NCI-H146 treated with DMSO at 0.1 percent for 48 hours (cell line): ENCODE measurements around the gene GIMAP1.

Experiments
- DNase-seq: peaks from one replicate; lab custom pipeline; 2025; ENCODE audit not compliant: unreplicated experiment; lab: John Stamatoyannopoulos, UW

The GIMAP1 gene

DNA sequence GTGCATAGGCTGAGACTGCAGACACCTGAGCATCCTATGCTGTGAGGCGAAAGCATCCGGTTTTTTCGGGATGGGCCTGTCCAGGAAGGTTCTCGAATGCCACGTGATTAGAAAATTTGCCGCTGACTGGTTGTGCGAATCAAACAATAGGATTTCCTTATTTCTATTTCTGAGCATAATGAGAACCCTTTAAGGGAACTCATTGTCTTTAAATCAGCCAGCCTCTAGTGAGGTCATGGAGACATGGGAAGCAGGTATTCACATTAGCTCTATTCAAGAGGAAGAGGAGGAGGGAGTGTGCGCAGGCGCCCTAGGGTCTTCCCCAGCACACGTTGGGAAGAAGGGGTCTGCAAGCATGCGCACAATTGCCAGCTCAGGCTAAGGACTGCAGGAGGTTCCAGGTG lies 5.6 kb downstream of the GIMAP1 start:
- DNase-seq, result no peak

DNA sequence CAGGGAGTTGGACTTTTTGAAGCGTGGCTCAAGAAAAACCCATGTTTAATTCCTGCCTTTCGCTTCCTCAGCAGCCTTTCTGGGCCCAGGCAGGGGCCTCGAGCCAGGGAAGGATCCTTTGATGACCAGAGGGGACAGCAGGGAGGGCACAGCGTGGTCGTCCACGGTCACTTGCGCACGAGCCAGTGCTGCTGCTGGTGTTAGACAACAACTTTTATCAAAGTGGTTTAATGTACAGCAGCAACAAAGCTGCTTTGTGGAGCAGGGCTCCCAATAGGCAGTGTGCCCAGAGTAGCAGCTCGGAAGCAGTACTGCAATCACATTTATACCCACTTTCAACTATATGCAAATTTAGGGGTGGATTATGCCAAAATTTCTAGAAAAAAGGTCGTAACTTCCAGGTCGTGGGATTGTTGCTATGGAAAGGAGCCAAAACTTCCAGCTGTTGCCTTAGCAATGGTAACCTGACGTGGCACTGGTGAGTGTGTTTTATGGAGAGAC lies 6.1 kb downstream of the GIMAP1 start:
- no peak for DNase-seq

DNA sequence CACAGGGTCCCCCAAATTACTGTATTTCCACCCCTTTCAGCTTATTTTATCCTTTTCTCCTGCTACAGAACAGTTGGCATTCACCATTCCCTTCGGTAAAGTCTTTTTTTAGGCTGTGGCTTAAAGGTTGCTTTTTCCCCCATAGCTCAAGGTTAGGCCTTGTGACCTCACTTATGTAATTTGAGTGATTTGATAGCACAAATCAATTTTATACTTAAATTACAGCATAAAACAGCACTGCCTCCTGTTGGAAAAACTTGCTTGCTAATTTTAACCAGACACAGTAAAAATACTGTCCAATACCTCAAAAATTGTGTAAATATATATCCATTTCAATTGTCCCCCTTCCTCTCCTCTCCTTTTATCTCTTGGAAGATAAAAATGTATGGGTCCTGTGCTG lies 7.1 kb downstream of the GIMAP1 start:
- DNase-seq, result no peak

DNA sequence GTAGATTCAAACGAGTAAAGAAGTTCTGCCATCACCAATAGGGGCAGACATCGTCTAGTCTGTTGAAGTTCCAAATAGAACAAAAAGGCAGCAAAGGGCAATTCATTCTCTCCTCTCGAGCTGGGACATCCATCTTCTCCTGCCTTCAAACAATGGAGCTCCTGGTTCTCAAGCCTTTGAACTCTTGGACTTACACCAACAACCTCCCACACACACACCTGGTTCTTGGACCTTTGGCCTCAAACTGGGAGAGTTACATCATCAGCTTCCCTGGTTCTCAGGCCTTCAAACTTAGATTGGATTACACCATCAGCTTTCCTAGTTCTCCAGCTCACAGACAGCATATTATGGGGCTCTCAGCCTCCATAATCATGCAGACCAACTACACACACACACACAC lies 11.0 kb downstream of the GIMAP1 start:
- DNase-seq, result no peak

DNA sequence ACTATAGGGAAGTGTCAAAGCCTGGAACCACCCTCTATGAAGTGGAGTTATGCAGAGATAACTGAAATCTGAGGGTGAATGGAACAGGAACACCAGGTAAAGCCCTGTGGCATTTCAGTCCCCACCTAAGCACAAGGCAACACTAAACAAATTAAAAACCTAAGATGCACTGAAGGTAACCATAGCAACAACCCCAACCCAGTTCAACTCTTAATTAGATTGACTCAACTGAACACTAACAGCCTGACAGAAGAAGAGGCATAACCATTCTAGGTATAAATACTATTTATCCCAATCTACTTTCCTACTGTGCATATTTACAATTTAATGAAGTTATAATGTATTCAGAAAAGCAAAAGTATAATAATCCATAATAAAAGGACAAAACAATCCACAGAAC lies 11.6 kb downstream of the GIMAP1 start:
- DNase-seq, result no peak

DNA sequence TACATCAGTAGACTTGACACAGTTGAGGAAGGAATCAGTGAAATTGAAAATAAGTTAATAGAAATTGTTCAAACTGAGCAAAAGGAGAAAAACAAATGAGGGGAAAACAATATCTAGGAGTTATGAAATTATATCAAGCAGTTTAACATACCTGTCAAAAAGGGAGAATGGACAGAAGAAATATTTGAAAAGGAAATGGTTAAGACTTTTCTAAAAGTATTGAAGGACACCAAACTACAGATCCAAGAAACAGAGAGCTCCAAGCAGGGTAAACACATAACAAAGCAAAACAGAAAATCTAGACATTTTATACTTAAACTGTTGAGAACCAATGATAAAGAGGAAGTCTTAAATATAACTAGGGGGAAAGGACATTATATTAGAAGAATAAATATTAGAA lies 12.2 kb downstream of the GIMAP1 start:
- no peak for DNase-seq

DNA sequence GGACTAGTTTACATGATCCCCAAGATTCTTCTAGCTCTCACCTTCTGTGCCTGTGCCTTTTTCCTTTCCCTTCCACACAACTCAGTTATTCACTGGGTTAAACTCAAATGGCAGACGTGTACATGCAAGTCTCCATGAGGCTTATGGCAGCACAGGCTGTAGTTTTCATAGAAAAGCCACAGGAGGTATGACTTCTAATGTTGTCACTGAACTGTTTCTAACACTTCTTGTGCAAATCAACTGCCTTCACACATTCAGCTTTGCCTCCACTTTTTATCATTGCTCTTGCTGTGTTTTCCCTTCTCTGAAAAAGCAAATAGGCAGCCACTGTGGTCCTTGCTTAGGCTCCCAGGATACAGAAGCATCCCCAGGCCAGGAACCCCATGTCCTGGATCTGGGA lies 15.5 kb downstream of the GIMAP1 start:
- no peak for DNase-seq

DNA sequence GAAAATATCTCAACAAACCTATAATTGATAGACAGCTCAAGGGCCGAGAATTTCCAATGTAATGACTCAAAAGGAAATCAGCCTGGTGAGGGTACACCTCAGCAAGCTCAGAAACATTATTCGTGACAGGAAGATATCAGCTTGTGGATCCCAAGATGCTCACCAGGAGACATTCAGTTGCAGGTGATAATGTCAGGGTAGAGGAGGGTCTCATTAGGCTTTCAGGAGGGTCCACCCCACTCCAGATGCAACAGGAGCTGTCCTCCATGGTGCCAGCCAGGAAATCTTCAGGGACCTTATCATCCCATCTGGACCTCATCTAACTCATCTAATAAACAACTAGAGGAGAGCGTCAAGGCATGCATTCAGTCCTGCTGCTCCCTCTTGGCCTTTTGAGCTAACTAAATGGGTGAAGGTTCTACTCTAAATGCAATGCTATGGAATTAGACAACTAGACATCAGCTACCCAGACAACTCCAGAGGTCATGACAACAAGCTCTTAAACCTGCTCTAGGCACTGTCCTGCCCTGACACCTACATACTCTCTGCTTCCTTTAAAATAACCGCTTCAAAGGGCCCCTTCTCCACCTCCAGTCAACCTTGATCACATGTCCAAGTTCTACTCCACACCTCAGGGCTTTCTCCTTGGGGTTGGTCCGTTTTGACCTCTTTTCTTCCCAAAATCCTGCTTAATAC lies 16.5 kb downstream of the GIMAP1 start:
- no peak for DNase-seq

DNA sequence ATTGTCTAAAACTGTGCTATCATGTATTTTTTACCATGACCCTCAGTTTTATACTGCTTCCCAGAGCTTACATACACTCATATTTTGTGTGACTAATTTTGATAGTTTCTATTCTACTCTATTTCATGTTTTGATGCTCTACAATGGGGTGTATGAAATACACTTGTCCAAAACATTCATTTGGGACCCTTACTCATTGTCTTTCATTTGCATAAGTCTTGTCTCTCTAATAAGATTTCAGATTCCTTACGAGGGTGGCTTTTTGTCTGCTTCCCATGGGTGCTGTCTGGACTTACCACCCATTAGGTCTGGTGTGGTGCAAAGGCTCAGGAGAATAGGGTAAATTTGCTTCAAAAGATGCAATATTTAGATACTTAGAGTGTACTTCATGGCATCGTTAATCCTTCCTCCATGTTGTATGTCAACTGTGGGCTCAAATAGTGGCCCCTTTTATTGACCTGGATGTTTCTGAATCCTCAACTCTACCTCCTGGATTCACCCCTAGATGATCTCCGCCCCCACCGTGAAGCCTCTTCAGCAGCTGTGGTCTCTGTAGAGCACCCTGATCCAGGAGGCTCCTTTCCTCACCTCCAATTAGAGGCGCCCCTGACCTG lies 17.2 kb downstream of the GIMAP1 start:
- no peak for DNase-seq

DNA sequence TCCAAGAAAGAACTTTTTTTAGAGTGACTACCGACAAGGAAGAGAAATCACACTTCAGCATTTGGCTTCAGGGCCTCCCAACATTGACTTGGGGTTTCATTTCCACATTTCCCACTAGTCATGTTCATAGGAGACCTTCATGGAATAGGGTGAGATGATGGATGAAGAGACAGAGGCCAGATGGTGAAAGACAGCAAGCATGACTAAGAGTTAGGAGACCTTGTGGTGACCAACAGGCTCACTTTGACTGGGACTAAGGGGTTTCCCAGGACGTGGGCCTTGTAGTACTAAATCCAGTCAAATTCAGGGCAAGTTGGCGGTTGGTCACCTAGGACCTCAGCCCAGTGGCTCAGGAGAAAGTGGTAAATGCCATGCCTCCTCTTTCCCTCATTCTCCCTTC lies 17.8 kb downstream of the GIMAP1 start:
- no peak for DNase-seq

DNA sequence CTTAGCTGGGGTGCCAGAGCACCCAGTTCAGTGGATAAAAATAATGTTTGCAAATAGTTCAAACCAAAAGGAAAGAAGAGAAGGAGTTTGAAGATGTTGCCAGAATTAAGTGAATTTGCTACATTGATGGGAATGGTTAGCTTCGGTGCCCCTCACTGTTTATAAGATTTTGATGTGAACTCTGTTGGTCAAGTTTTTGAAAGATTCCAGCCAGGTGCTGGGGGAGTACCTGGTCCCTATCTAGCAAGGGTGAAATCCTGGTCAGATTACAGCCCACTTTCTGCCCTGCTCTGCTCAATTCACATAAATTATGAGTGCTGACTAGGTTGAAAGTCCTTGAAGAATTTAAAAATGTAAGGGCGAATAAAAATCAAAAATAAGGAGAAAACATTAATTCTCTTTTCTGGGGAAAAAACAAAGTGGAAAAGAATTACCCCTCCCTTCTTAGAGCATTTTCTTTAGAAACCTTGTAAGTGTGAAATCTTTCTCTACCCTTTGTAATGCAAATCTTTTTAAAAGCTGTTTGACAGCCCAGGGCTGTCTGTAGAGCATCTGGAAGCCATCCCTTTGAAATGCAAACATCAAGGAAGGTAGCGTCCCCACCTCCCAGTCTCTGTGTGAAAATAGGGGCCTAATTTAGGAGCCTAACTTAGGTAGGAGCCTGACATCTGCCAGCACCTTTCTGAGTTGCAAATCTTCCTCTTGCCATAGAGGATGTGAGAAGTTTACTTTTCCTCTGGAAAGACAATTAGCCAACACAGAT lies 19.4 kb downstream of the GIMAP1 start:
- DNase-seq, result no peak

DNA sequence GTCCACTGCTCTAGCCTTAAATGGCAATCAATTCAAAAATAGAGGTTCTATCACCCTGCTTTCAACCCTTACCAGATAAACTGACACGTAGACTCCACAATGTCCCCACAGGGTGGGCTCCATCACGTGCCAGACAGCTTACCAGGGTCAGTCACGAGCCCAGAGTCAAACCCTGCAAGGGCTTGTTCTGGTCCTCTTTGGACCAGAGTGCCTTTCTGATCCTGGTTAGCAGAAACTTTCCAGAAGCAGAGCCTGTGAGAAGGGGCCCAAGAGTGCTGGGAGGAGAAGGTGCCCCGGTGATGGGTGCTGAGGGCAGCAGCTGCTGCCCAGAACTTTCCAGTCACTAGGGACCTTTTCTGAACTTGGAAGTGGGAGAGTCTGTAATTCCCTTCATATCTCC lies 20.5 kb downstream of the GIMAP1 start:
- DNase-seq, result no peak

DNA sequence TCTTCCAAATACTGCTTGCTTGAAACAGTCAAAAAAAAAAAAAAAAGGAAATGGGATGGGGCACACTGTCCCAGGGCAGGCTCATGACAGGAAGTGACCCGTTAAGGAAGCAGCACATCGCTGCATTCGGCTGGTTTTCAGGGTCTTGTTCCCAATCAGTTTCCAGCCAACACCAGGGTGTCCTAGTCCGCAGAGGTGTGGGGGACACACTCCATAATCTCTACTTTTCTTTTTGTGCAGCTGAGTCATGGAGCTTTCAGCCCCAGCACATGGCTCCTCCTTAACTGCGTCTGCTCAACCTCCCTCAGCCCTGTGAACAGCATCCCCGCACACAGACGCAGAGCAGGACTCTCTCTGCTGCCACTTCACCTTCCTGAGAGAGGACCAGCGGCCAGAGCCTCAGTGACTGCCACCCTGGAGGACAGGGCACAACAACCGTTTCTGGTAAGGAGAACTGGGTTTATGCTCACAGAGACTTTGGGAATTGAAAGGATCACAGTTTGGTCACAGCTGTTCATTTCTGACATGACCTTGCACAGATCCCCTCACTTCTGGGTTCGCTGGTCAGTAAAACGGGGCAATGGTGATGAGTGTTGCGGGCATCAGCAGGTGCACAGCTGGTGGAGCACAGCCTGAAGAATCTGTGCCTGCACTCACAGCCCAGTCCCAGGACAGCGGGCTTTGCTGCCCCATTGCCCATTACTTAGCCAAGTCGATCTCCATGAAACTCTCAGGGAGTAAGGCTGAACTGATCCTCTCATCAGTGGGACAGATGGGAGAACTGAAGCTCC lies 21.0 kb downstream of the GIMAP1 start, which contains the start of gene GIMAP5:
GIMAP5 (plus strand) TSS at position 154 of the 791 bp plus-strand sequence. CDS start 3,467 bp downstream, outside the sequence.
- DNase-seq, result no peak

DNA sequence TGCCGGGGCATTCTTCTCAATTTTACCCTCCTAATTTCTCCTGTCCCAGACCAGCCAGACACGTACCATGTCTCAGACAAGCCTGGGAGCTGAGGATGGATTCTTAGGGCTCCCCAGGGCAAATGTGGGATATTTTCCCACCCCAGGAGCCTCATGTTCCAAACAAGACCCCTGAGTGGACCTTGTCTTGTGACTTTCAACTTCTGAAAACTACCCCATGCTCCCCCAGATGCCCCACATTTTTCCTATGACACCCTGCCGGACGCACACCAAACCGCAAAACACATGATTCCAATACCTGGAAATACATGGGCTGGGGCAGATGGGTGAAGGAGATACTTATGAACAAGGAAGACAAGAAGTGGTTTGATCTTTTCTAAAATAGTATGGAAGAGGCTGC lies 21.7 kb downstream of the GIMAP1 start:
- no peak for DNase-seq

DNA sequence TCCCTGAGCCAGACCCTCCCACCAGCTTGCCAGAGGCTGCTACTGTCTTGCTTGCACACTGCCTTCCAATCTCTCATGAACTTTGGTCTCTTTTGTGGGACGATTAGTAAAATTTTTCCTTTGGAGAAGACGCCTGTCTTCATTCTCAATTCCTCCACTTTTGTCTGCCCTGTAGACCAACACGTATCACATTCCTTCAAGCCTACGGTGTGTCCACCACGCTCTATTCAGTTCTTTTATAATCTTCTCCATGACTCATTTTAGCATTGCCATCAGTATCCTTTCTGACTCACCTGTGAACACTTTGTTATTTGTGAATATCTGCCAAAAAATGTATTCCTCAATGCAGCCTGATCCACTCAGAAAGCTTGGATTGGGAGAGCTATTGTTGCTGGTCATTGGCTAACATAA lies 22.2 kb downstream of the GIMAP1 start:
- no peak for DNase-seq

DNA sequence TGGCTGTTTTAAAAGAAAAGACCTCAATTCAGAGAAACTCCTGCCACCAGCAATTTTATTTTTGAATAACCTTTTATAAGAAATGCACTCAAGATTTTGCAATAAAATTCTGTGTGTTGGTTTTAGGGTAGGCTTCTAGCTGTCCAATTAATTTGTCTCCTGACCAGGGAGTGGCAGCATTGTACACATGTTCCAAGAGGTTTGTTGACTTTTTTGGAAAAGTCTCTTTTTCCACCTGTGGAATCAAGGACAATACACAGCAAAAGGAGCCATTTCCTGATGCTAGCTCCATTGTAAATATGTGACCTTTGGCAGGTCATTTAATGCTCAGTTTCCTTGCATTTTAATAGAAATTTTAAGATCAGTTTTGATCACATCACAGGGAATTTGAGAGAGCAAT lies 22.6 kb downstream of the GIMAP1 start:
- no peak for DNase-seq

DNA sequence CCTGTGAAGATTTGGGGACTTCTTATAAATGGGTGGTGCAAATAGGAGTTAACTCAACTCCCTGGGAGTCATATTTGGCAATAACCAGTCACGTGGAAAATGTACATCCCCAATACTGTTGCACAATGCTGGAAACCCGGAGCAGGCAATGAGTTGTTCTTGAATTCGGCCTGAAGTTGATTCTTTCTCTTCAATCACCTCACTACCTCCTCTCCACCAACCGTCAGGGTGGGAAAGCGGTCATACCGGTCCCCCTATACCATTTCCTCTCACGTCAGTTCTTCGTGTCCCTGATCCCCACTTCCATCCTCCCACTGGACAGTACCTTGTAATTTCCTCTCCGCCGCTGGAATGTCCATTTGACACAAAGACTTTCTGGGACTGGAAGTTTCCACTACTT lies 23.6 kb downstream of the GIMAP1 start:
- DNase-seq, result no peak

DNA sequence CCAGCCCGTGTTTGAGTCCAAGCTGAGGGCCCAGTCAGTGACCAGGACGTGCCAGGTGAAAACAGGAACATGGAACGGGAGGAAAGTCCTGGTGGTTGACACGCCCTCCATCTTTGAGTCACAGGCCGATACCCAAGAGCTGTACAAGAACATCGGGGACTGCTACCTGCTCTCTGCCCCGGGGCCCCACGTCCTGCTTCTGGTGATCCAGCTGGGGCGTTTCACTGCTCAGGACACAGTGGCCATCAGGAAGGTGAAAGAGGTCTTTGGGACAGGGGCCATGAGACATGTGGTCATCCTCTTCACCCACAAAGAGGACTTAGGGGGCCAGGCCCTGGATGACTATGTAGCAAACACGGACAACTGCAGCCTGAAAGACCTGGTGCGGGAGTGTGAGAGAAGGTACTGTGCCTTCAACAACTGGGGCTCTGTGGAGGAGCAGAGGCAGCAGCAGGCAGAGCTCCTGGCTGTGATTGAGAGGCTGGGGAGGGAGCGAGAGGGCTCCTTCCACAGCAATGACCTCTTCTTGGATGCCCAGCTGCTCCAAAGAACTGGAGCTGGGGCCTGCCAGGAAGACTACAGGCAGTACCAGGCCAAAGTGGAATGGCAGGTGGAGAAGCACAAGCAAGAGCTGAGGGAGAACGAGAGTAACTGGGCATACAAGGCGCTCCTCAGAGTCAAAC lies 26.0 kb downstream of the GIMAP1 start:
- no peak for DNase-seq

DNA sequence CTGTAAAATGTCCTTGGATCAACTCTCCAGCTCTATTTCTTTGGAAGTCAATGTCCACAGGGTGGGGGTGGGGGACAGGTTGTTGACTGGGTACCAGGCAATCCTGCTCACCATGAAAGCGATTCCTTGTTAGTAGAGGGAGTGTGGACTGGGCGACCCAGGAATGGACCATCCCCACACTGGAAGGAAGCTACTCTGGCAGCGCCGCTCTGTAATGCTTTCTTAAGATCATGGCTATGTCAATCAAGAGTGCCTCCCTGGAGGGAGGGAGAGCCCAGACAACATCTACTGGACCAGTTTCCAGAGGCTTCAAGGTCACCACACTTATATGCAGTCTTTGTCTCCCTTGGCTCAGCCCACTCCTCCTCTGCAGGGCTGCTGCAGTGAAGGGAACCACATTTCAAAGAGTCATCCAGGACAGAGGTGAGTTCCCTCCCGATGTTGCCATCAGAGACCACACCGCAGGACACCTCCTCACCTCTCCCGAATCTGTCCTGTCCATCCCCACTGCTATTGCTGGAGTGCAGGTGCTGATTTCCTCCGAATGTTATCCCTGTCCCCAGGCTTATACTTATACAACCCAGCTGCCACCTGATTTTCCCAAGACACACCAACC lies 27.7 kb downstream of the GIMAP1 start:
- no peak for DNase-seq

DNA sequence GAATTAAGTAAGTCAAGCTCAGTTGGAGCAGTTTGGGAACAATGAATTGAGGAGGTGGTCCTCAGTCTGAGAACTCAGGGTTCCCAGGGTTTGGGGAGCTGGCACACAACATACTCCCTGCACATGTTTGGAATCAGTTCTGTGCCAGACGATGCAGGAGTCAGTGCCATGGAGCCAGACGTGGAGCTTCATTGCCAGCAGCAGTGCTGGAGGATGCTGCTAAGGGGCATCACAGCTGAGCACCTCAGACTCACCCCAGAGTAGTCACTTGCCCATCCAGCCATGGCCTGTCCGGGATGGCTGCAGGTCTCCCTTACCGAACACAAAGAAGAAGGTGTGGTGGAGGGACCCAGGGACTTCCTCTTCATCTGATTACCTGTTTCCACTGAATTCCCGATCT lies 28.7 kb downstream of the GIMAP1 start:
- DNase-seq, result no peak
